GM12878 (cell line): Measurements from ENCODE around the gene SSH3. TPM values are rescaled to one million over a fixed set of nuclear protein-coding genes. Genes with fewer than 3 reads are reported as not detected.
A peak's percentile ranks its signal among the peaks of the same experiment; 100 is the strongest.

Experiments
- ATAC-seq: fragments of 200-7000 bp; cut with Tn5 transposase; 3 replicates; pipeline ENCODE4 v1.9.1; 2020; ENCODE audit warnings: mild to moderate bottlenecking, moderate library complexity
- BruUV-seq: library from RNA; stranded (reverse); fragments of 400-500 nt; replicated peaks from 2 replicates; lab custom pipeline; 2021; lab: Mats Ljungman, UMichigan
- CTCF ChIA-PET: fragments of 300-600 bp; sonication (Branson Sonifier 250); formaldehyde crosslinking; extraction: SDS; loops from one replicate; lab custom pipeline; 2021; ENCODE audit warnings: inconsistent platforms; lab: Yijun Ruan, JAX
- POLR2A ChIA-PET: fragments of 350-600 bp; formaldehyde crosslinking; extraction: SDS; loops from one replicate; lab custom pipeline; 2021; ENCODE audit warnings: inconsistent platforms; lab: Charles Lee
- RAD21 ChIA-PET: fragments of 300-600 bp; sonication (Branson Sonifier 250); formaldehyde crosslinking; loops from one replicate; lab custom pipeline; 2023; ENCODE audit warnings: antibody characterized with exemption; ENCODE audit not compliant: unreplicated experiment; lab: Charles Lee
- SMC1A ChIA-PET: fragments of 300-600 bp; sonication (Branson Sonifier 250); formaldehyde crosslinking; loops from one replicate; lab custom pipeline; 2023; ENCODE audit not compliant: unreplicated experiment, uncharacterized antibody; lab: Charles Lee
- DNase-seq: peaks from one replicate; pipeline ENCODE4 v3.0.0-alpha.2; 2011; ENCODE audit warnings: low read depth, low spot score
- FAIRE-seq: peaks from 3 replicates; lab custom pipeline; 2011; peaks lifted over from hg19 to GRCh38; lab: Jason Lieb, UNC
- H2AFZ ChIP-seq: 2 replicates; pipeline ENCODE4 v1.6.0; 2011; ENCODE audit warnings: low read depth, low read length, control low read depth; ENCODE audit not compliant: control insufficient read depth
- H3K27ac ChIP-seq: 2 replicates; pipeline ENCODE4 v1.5.1; 2011; ENCODE audit warnings: control low read depth; ENCODE audit not compliant: control insufficient read depth, insufficient read depth
- H3K27me3 ChIP-seq, 2 experiments: replicated peaks in 1 of 2; 2 replicates each; pipeline versions ENCODE4 v1.6.0 to v1.6.1; 2011; ENCODE audit warnings: low read length in 1 of 2; ENCODE audit not compliant: control insufficient read depth in 2 of 2, insufficient read depth in 2 of 2
- H3K36me3 ChIP-seq, 2 experiments: 2 replicates each; pipeline ENCODE4 v1.5.1; 2011; ENCODE audit warnings: low read length in 1 of 2; ENCODE audit not compliant: control insufficient read depth in 2 of 2, insufficient read depth in 2 of 2
- H3K4me1 ChIP-seq: 2 replicates; pipeline ENCODE4 v1.6.1; 2011; ENCODE audit warnings: mild to moderate bottlenecking, low read length, moderate library complexity, mixed read lengths; ENCODE audit not compliant: control insufficient read depth, insufficient read depth
- H3K4me2 ChIP-seq: 2 replicates; pipeline ENCODE4 v1.6.0; 2011; ENCODE audit warnings: control low read depth; ENCODE audit not compliant: control insufficient read depth, insufficient read depth
- H3K4me3 ChIP-seq: fragments of 200-600 bp; sonication (generic); 2 replicates; pipeline ENCODE4 v1.5.1; 2016
- H3K79me2 ChIP-seq: 2 replicates; pipeline ENCODE4 v1.6.0; 2011; ENCODE audit warnings: low read length; ENCODE audit not compliant: control insufficient read depth, insufficient read depth
- H3K9ac ChIP-seq: 2 replicates; pipeline ENCODE4 v1.8.0; 2011; ENCODE audit warnings: low read length, control low read depth, mixed read lengths; ENCODE audit not compliant: control insufficient read depth, insufficient read depth
- H3K9me3 ChIP-seq: replicated peaks from 3 replicates; pipeline ENCODE4 v1.5.1; 2011; ENCODE audit warnings: mild to moderate bottlenecking, low read length; ENCODE audit not compliant: control insufficient read depth, insufficient read depth
- H4K20me1 ChIP-seq: 2 replicates; pipeline ENCODE4 v1.6.0; 2011; ENCODE audit not compliant: control insufficient read depth, insufficient read depth
- GATAD2B ChIP-seq: fragments of 450-650 bp; conservative IDR thresholded peaks from 2 replicates; pipeline ENCODE4 v1.6.1; 2017; ENCODE audit warnings: low read depth, mild to moderate bottlenecking, moderate library complexity
- HCFC1 ChIP-seq: fragments of 150-350 bp; IDR thresholded peaks from 2 replicates; pipeline ENCODE4 v1.6.1; 2014; ENCODE audit warnings: low read length
- LARP7 ChIP-seq: fragments of 450-650 bp; IDR thresholded peaks from 2 replicates; pipeline ENCODE4 v1.6.1; 2017; ENCODE audit warnings: mild to moderate bottlenecking
- MXI1 ChIP-seq: fragments of 150-350 bp; IDR thresholded peaks from 2 replicates; pipeline ENCODE4 v1.6.1; 2011; ENCODE audit warnings: low read depth, mild to moderate bottlenecking, inconsistent platforms, low read length, improper control_type of control experiment
- NFIC ChIP-seq: IDR thresholded peaks from 2 replicates; pipeline ENCODE4 v1.6.1; 2012; ENCODE audit warnings: low read depth, mild to moderate bottlenecking, inconsistent platforms, low read length, moderate library complexity
- NR2F1 ChIP-seq: fragments of 450-650 bp; conservative IDR thresholded peaks from 2 replicates; pipeline ENCODE4 v1.6.1; 2017; ENCODE audit warnings: mild to moderate bottlenecking
- RB1 ChIP-seq: fragments of 450-650 bp; formaldehyde crosslinking; IDR thresholded peaks from 2 replicates; pipeline ENCODE4 v1.6.1; 2017; ENCODE audit warnings: mild to moderate bottlenecking, borderline replicate concordance
- SMARCA5 ChIP-seq: fragments of 450-650 bp; IDR thresholded peaks from 2 replicates; pipeline ENCODE4 v1.6.1; 2017; ENCODE audit warnings: mild to moderate bottlenecking
- SMC3 ChIP-seq: IDR thresholded peaks from 2 replicates; pipeline ENCODE4 v1.6.1; 2011; ENCODE audit warnings: low read length, improper control_type of control experiment, borderline replicate concordance
- STAT3 ChIP-seq: IDR thresholded peaks from 2 replicates; pipeline ENCODE4 v1.6.1; 2011; ENCODE audit warnings: low read depth, low read length, improper control_type of control experiment
- TBL1XR1 ChIP-seq: IDR thresholded peaks from 2 replicates; pipeline ENCODE4 v1.6.1; 2012; ENCODE audit warnings: low read depth, low read length, improper control_type of control experiment
- ZNF207 ChIP-seq: fragments of 450-650 bp; IDR thresholded peaks from 2 replicates; pipeline ENCODE4 v1.6.1; 2014; ENCODE audit warnings: antibody characterized with exemption, mild to moderate bottlenecking, borderline replicate concordance
- WGBS: methylation state at CpG from one replicate; pipeline ENCODE4 v1.1.6; 2016; ENCODE audit warnings: low lambda C conversion rate; ENCODE audit not compliant: insufficient replicate concordance, insufficient coverage; ENCODE audit errors: missing lambda C conversion rate; 5-methylcytosine and 5-hydroxymethylcytosine counted together
- in situ Hi-C: fragments of 300-500 bp; cut with MboI; formaldehyde crosslinking; loops from 9 replicates; pipeline ENCODE4 v1.14.3; 2018; ENCODE audit warnings: mixed read lengths
- intact Hi-C: fragments of 100-400 bp; cut with micrococcal nuclease; formaldehyde crosslinking; loops from one replicate; pipeline ENCODE4 v1.14.2; 2022; ENCODE audit not compliant: unreplicated experiment
- polyA plus RNA-seq, 11 experiments: library from polyadenylated mRNA; depleted of rRNA in 4 of 11; unstranded in 6 of 11; stranded (reverse) in 5 of 11; fragments of >200 nt; fragmentation: Nextera tagmentation in 4 of 11; fragmentation: Illumina TruSeq in 1 of 11; extraction: Ambion mirVana in 4 of 11; extraction: Trizol in 1 of 11; gene quantifications; 1 replicate in 1 of 11; 2 replicates in 10 of 11; pipeline versions ENCODE4 v1.2.1 to v1.2.3, GENCODE V29; 2011 to 2016; ENCODE audit warnings: inconsistent platforms in 2 of 11, missing spikeins in 2 of 11, low read depth in 1 of 11
- total RNA-seq, 4 experiments: library from RNA; depleted of rRNA in 3 of 4; stranded (reverse); fragments of >200 nt in 3 of 4; fragmentation: Illumina TruSeq in 1 of 4; extraction: Trizol in 1 of 4; gene quantifications; 2 replicates each; pipeline versions ENCODE4 v1.2.1 to v1.2.3, GENCODE V29; 2013 to 2021
- TF ChIP-seq, protein P1 (sequence below): fragments of 450-650 bp; IDR thresholded peaks from 2 replicates; pipeline ENCODE4 v1.6.1; 2016; ENCODE audit warnings: mild to moderate bottlenecking
- TF ChIP-seq, protein P2 (sequence below): IDR thresholded peaks from 2 replicates; pipeline ENCODE4 v1.6.1; 2012; ENCODE audit warnings: low read depth, low read length, improper control_type of control experiment
- TF ChIP-seq, protein P3 (sequence below): IDR thresholded peaks from 2 replicates; pipeline ENCODE4 v1.6.1; 2011; ENCODE audit warnings: low read depth, low read length, improper control_type of control experiment, borderline replicate concordance
- TF ChIP-seq, protein P4 (sequence below): fragments of 450-650 bp; IDR thresholded peaks from 2 replicates; pipeline ENCODE4 v1.6.1; 2017; ENCODE audit warnings: mild to moderate bottlenecking, moderate library complexity

The SSH3 gene
- total and polyA plus RNA-seq, 10 of the 15 experiments (the other 5 are each of a cell fraction or from before 2014, with no cell fraction given): 0.05 to 0.83 (median 0.28) TPM; not detected in 3

DNA sequence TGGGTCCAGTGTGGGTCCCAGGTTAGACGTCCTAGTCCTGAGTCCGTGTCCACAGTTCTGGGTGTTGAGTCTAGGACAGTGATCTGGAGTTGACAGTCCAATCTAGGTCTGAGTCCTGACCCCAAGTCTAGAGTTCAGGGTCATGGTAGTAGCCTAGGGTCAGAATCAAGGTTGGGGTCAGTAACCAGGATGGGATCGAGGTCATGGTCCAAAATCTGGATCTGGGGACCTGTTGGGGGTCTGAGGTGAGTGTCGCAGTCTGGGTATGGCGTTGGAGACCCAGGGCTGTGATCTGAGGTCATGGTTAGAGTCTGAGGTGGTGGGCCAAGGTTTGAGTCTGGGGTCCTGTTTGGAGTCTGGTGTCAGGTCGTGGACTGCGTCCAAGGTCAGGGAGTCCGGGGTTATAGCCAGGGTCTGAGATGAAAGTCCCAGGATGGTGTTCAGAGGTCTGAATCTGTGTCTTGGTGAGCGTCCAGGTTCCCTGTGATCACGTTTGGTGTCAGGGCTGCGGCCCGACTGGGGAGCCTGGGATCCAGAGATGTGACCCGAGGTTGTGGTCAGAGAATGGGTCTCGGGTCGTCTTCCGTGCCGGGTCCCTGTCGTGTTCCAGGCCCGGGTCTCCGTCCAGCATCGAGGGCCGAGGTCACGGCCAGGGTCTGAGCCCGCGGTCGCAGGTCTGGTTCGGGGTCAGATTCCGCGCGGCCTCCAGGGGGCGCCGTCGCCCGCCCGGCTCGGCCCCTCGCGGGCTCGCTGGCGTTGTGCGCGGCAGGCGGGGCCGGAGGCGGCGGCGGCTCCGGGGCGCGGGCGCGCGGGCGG lies 37.5 kb upstream of the SSH3 start:
- Histone ChIP-seq H3K27me3 (no peaks in the 10 kb centered on the region), H3K27ac (0 out of 2 replicates have a peak overlapping the region, but pooled peaks have one; percentile 33), H3K4me2 (peak overlapping the region; percentile 61), H3K9ac (peak overlapping the region; percentile 36; the same call in 1 of the 2 replicates), H3K79me2 (peaks cover 47% of the 10 kb centered on the region), H3K4me3 (no peak overlapping the region), H4K20me1 (no peaks in the 10 kb centered on the region), H3K36me3 (peaks cover 0 to 3% of the 10 kb centered on the region in 2 experiments; a peak in 1 of 4 replicates), H3K9me3 (no peaks in the 10 kb centered on the region), H2AFZ (peak overlapping the region; percentile 86), H3K4me1 (peaks cover 36% of the 10 kb centered on the region)
- ChIA-PET CTCF (interaction anchor here (0.9 to 4.9 kb wide), 8 partner anchors 12 to 116 kb away, joined by 4 to 151 read pairs (median 20); partner anchors contain the start of gene ANKRD13D), RAD21 (interaction anchor here (0.6 to 4.9 kb wide), 8 partner anchors 12 to 185 kb away, joined by 3 to 69 read pairs (median 6); partner anchors contain the start of gene ANKRD13D), SMC1A (interaction anchor here (1.1 to 2.7 kb wide), 3 partner anchors 12 to 51 kb away, joined by 3 to 20 read pairs (median 5); no protein-coding TSS in a partner anchor), POLR2A (interaction anchor here (0.5 to 4.8 kb wide), 6 partner anchors 12 to 172 kb away, joined by 6 to 46 read pairs (median 24); partner anchors contain the start of genes ANKRD13D and POLD4)
- ATAC-seq (peak; percentile 54), DNase-seq (no peak), FAIRE-seq (no peak)
- in situ Hi-C loops: no loop called here
- no TSS peak for BruUV-seq
- intact Hi-C loops: loop anchor here (10.0 kb wide), 1 partner anchor 219 kb away; the partner anchor contains the start of gene AIP
- WGBS: 12% methylated on average over 32 of the region's 54 CpGs
- TF ChIP-seq MXI1: 0 out of 2 replicates have a peak, but pooled peaks have one; percentile 28
- TF ChIP-seq LARP7: peak; percentile 63
- TF ChIP-seq HCFC1: no peak; the same call in 1 of the 2 replicates
- TF ChIP-seq, protein P1, sequence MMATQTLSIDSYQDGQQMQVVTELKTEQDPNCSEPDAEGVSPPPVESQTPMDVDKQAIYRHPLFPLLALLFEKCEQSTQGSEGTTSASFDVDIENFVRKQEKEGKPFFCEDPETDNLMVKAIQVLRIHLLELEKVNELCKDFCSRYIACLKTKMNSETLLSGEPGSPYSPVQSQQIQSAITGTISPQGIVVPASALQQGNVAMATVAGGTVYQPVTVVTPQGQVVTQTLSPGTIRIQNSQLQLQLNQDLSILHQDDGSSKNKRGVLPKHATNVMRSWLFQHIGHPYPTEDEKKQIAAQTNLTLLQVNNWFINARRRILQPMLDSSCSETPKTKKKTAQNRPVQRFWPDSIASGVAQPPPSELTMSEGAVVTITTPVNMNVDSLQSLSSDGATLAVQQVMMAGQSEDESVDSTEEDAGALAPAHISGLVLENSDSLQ: no peak
- TF ChIP-seq NR2F1: peak; percentile 100
- peak; percentile 72 for TF ChIP-seq SMC3
- TF ChIP-seq NFIC: no peak
- TF ChIP-seq, protein P2, sequence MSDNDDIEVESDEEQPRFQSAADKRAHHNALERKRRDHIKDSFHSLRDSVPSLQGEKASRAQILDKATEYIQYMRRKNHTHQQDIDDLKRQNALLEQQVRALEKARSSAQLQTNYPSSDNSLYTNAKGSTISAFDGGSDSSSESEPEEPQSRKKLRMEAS: no peak
- TF ChIP-seq ZNF207: peak; percentile 46; the same call in 1 of the 2 replicates
- TF ChIP-seq TBL1XR1: no peak
- TF ChIP-seq GATAD2B: peak; percentile 89
- TF ChIP-seq, protein P3, sequence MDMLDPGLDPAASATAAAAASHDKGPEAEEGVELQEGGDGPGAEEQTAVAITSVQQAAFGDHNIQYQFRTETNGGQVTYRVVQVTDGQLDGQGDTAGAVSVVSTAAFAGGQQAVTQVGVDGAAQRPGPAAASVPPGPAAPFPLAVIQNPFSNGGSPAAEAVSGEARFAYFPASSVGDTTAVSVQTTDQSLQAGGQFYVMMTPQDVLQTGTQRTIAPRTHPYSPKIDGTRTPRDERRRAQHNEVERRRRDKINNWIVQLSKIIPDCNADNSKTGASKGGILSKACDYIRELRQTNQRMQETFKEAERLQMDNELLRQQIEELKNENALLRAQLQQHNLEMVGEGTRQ: no peak
- no peak for TF ChIP-seq STAT3
- peak; percentile 89; the same call in 1 of the 2 replicates for TF ChIP-seq SMARCA5
- peak; percentile 51; the same call in 1 of the 2 replicates for TF ChIP-seq RB1
- TF ChIP-seq, protein P4, sequence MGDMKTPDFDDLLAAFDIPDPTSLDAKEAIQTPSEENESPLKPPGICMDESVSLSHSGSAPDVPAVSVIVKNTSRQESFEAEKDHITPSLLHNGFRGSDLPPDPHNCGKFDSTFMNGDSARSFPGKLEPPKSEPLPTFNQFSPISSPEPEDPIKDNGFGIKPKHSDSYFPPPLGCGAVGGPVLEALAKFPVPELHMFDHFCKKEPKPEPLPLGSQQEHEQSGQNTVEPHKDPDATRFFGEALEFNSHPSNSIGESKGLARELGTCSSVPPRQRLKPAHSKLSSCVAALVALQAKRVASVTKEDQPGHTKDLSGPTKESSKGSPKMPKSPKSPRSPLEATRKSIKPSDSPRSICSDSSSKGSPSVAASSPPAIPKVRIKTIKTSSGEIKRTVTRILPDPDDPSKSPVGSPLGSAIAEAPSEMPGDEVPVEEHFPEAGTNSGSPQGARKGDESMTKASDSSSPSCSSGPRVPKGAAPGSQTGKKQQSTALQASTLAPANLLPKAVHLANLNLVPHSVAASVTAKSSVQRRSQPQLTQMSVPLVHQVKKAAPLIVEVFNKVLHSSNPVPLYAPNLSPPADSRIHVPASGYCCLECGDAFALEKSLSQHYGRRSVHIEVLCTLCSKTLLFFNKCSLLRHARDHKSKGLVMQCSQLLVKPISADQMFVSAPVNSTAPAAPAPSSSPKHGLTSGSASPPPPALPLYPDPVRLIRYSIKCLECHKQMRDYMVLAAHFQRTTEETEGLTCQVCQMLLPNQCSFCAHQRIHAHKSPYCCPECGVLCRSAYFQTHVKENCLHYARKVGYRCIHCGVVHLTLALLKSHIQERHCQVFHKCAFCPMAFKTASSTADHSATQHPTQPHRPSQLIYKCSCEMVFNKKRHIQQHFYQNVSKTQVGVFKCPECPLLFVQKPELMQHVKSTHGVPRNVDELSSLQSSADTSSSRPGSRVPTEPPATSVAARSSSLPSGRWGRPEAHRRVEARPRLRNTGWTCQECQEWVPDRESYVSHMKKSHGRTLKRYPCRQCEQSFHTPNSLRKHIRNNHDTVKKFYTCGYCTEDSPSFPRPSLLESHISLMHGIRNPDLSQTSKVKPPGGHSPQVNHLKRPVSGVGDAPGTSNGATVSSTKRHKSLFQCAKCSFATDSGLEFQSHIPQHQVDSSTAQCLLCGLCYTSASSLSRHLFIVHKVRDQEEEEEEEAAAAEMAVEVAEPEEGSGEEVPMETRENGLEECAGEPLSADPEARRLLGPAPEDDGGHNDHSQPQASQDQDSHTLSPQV: 0 out of 2 replicates have a peak, but pooled peaks have one; percentile 39
